BLaER1 treated with 17β-estradiol and CSF1 and Interleukin-3, amounts not matched to agents 10 nM and 100 nM (cell line): ENCODE data around the gene NUP98.

Source experiments
- H3K27ac ChIP-seq, 11 experiments: shearing (Covaris generic); formaldehyde crosslinking; 2 replicates each; pipeline ENCODE4 v1.8.1; 2022
- H3K27me3 ChIP-seq, 11 experiments: shearing (Covaris generic); formaldehyde crosslinking; 2 replicates each; pipeline ENCODE4 v1.8.1; 2022
- H3K36me3 ChIP-seq, 11 experiments: shearing (Covaris generic); formaldehyde crosslinking; 2 replicates each; pipeline ENCODE4 v1.8.1; 2022
- H3K4me1 ChIP-seq, 10 experiments: shearing (Covaris generic); formaldehyde crosslinking; 2 replicates each; pipeline ENCODE4 v1.8.1; 2022
- H3K4me2 ChIP-seq, 11 experiments: shearing (Covaris generic); formaldehyde crosslinking; 2 replicates each; pipeline ENCODE4 v1.8.1; 2022
- H3K4me3 ChIP-seq, 10 experiments: shearing (Covaris generic); formaldehyde crosslinking; 2 replicates each; pipeline ENCODE4 v1.8.1; 2022
- H3K9ac ChIP-seq, 11 experiments: shearing (Covaris generic); formaldehyde crosslinking; 2 replicates each; pipeline ENCODE4 v1.8.1; 2022
- H3K9me3 ChIP-seq, 11 experiments: shearing (Covaris generic); formaldehyde crosslinking; replicated peaks in 1 of 11; 2 replicates each; pipeline ENCODE4 v1.8.1; 2022
- H4K20me1 ChIP-seq, 11 experiments: shearing (Covaris generic); formaldehyde crosslinking; 2 replicates each; pipeline ENCODE4 v1.8.1; 2022
- Cebpa-rat ChIP-seq, 11 experiments: shearing (Covaris generic); IDR thresholded peaks; 2 replicates each; pipeline ENCODE4 v1.8.1; 2022

The NUP98 gene

DNA sequence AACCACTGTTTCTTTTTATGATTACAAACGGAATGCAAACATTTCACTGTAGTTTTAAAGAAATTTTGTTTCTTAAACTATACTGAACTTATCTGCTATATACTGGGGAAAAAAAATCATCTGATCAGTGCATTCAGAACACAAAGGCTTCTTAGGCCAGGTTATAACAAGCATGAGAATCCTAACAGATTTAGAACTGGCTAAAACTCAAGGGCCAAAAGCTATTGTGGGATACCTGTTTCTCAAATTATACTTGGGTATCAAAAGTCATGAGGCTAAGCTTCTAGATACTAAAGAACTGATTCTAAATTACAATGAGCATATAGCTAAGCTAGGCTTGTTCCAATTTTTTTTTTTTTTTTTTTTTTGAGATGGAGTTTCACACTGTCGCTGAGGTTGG, 96.4 kb downstream of the NUP98 start:
- Histone ChIP-seq H3K27ac (no peak overlapping the region), H3K4me3 (no peak overlapping the region), H4K20me1 (peaks cover 0 to 22% (median 11%) of the 10 kb centered on the region in 11 experiments; a peak in 14 of 22 replicates), H3K9me3 (no peaks in the 10 kb centered on the region), H3K9ac (no peak overlapping the region), H3K27me3 (no peaks in the 10 kb centered on the region), H3K4me1 (no peaks in the 10 kb centered on the region), H3K36me3 (peaks cover 97 to 100% (median 100%) of the 10 kb centered on the region in 11 experiments), H3K4me2 (no peak overlapping the region)
- no peak for TF ChIP-seq Cebpa-rat (IDR thresholded peaks at IDR 0.05)

DNA sequence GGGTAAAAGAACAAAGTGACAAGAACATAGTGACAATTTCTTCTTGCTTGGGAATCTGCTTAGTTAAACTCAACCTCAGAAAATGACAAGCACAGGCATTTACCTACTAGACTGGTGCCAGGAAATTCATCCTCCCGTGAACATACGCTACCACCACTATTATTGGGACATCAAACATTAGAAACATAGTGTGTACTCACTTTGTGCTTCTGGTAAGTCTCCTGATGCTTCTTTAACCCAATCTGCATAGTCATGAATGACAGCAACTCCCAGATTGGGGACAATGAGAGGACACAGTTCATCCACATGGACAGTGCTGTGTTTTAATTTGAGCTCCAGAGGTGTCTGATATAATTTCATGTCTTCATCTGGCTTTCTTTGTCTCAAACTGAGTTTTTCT, 96.9 kb downstream of the NUP98 start:
- no peak overlapping the region for H3K4me2 ChIP-seq
- no peaks in the 10 kb centered on the region for H3K27me3 ChIP-seq
- TF ChIP-seq Cebpa-rat (IDR thresholded peaks at IDR 0.05), result no peak
- peaks cover 0 to 24% (median 11%) of the 10 kb centered on the region in 11 experiments; a peak in 14 of 22 replicates for H4K20me1 ChIP-seq
- peaks cover 97 to 100% (median 100%) of the 10 kb centered on the region in 11 experiments for H3K36me3 ChIP-seq
- no peaks in the 10 kb centered on the region for H3K9me3 ChIP-seq
- H3K27ac ChIP-seq, result no peak overlapping the region
- H3K4me1 ChIP-seq, result no peaks in the 10 kb centered on the region
- H3K4me3 ChIP-seq, result no peak overlapping the region
- H3K9ac ChIP-seq, result no peak overlapping the region

DNA sequence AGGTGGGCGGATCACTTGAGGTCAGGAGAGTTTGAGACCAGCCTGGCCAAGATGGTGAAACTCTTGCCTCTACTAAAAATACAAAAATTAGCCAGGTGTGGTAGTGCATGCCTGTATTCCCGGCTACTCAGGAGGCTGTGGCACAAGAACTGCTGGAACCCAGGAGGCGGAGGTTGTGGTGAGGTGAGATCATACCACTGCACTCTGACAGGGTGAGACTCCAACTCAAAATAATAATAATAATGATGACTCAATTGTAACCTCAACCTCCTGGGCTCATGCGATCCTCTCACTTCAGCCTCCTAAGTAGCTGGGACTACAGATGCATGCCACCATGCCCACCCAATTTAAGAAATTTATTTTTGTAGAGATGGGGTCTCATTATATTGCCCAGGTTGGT, 110.6 kb downstream of the NUP98 start:
- Histone ChIP-seq H3K4me2 (no peak overlapping the region), H3K36me3 (peaks cover 98 to 100% (median 99%) of the 10 kb centered on the region in 11 experiments), H3K27me3 (no peaks in the 10 kb centered on the region), H3K4me1 (no peaks in the 10 kb centered on the region), H3K4me3 (no peak overlapping the region), H3K27ac (no peak overlapping the region), H4K20me1 (peaks cover 0 to 19% (median 11%) of the 10 kb centered on the region in 11 experiments; a peak in 14 of 22 replicates), H3K9me3 (no peaks in the 10 kb centered on the region), H3K9ac (no peak overlapping the region)
- TF ChIP-seq Cebpa-rat (IDR thresholded peaks at IDR 0.05), result no peak

DNA sequence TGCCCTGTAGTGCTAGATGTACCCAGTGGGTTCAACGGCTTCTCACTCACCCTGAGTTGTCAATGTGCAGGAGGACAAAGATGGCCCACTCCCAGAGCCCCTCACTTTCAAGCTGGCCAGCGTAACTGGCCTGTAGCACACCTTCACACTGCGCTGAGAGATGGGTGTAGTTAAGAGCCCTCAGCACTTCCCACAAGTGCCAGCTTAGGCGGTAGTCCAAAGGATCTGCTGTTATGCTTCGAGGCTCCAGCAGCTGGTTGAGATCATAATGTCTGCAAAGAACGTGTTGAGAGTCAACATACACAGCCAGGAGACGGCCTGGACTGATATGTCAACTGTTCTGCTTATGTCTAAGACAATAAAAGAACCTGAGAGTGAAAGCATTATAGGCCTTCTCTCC, 111.4 kb downstream of the NUP98 start:
- TF ChIP-seq Cebpa-rat (IDR thresholded peaks at IDR 0.05), result no peak

DNA sequence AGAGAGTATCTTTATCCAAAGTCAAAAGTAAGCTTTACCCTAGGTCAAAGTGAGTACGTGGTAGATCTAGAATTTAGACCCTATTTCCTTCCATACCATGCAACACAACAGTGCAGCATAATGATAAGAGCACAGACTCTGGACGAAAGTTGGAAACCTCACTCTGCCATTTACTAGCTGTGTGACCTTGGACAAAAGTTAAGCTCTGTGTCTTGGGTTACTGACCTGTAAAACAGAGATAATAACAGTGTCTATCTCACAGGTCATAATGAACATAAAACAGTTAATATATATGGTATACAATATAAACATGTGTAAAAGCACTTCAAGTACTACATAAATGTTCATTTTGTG, 112.6 kb downstream of the NUP98 start:
- Histone ChIP-seq H3K9ac (no peak overlapping the region), H3K36me3 (peaks cover 98 to 100% (median 99%) of the 10 kb centered on the region in 11 experiments), H3K9me3 (no peaks in the 10 kb centered on the region), H3K27ac (no peak overlapping the region), H3K4me2 (no peak overlapping the region), H3K27me3 (no peaks in the 10 kb centered on the region), H4K20me1 (peaks cover 0 to 21% (median 11%) of the 10 kb centered on the region in 11 experiments; a peak in 13 of 22 replicates), H3K4me1 (no peaks in the 10 kb centered on the region), H3K4me3 (no peak overlapping the region)
- no peak for TF ChIP-seq Cebpa-rat (IDR thresholded peaks at IDR 0.05)

More for the DNA sequence above, 111.4 kb downstream of the NUP98 start:
- no peaks in the 10 kb centered on the region for H3K9me3 ChIP-seq
- no peaks in the 10 kb centered on the region for H3K27me3 ChIP-seq
- no peak overlapping the region for H3K4me2 ChIP-seq
- no peak overlapping the region for H3K9ac ChIP-seq
- peaks cover 0 to 19% (median 9%) of the 10 kb centered on the region in 11 experiments; a peak in 13 of 22 replicates for H4K20me1 ChIP-seq
- H3K4me3 ChIP-seq, result no peak overlapping the region
- H3K27ac ChIP-seq, result no peak overlapping the region
- no peaks in the 10 kb centered on the region for H3K4me1 ChIP-seq
- peaks cover 98 to 100% (median 99%) of the 10 kb centered on the region in 11 experiments for H3K36me3 ChIP-seq

DNA sequence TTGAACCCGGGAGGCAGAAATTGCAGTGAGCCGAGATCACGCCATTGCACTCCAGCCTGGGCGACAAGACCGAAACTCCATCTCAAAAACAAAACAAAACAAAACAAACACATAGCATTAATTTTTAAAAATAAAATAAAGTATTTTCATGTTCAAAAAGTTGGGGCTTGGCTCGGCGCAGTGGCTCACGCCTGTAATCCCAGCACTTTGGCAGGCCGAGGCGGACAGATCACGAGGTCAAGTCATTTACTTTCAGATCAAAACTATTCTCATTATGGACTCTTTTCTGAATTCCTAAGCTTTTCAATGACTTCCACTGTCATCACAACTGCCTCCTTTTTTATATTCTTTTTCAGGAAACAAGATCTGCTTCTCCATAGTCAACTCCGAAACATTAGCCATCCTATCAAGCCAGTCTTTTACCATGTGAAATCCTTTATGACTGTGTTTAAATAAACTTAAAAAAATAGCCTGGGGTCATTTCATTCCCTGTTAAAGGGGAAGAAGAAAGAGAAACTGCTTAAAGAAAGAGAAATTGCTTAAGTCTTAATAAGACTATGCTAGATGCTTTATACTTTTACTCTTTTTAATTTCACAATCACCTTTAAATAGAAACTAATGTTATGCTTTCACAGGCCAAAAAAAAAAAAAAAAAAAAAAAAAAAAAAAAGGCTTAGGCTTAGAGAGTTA, 113.1 kb downstream of the NUP98 start:
- no peaks in the 10 kb centered on the region for H3K27me3 ChIP-seq
- peaks cover 98 to 100% (median 99%) of the 10 kb centered on the region in 11 experiments for H3K36me3 ChIP-seq

DNA sequence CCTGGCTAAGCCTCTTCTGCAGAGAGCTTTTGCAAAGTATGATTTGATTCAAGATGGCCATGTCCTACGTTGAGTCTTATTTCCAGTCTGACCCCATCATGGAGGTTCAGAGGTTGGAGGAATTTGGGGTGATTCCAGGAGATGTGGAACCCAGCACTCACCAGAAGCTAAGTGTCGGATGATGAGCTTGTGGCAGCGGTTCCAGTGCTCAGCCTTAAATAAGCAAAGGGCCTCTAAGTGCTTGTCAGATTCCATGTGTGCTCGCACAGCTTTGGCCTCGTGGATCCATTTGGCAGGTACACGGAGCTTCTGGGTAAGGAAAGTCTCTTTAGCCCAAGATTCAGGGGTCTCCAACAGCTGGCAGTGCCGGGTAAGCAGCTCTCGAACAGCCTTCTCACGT, 114.3 kb downstream of the NUP98 start:
- Histone ChIP-seq H3K9ac (no peak overlapping the region), H3K27me3 (no peaks in the 10 kb centered on the region), H3K36me3 (peaks cover 100% of the 10 kb centered on the region in 11 experiments), H3K4me2 (no peak overlapping the region), H3K4me1 (no peaks in the 10 kb centered on the region), H3K4me3 (no peak overlapping the region), H3K9me3 (no peaks in the 10 kb centered on the region), H3K27ac (no peak overlapping the region), H4K20me1 (peaks cover 0 to 26% (median 11%) of the 10 kb centered on the region in 11 experiments; a peak in 13 of 22 replicates)
- no peak for TF ChIP-seq Cebpa-rat (IDR thresholded peaks at IDR 0.05)

More for the DNA sequence above, 113.1 kb downstream of the NUP98 start:
- TF ChIP-seq Cebpa-rat (IDR thresholded peaks at IDR 0.05), result no peak
- Histone ChIP-seq H3K4me1 (no peaks in the 10 kb centered on the region), H3K4me3 (no peak overlapping the region), H3K27ac (no peak overlapping the region), H4K20me1 (peaks cover 0 to 21% (median 11%) of the 10 kb centered on the region in 11 experiments; a peak in 13 of 22 replicates), H3K9me3 (no peaks in the 10 kb centered on the region), H3K4me2 (no peak overlapping the region), H3K9ac (no peak overlapping the region)

DNA sequence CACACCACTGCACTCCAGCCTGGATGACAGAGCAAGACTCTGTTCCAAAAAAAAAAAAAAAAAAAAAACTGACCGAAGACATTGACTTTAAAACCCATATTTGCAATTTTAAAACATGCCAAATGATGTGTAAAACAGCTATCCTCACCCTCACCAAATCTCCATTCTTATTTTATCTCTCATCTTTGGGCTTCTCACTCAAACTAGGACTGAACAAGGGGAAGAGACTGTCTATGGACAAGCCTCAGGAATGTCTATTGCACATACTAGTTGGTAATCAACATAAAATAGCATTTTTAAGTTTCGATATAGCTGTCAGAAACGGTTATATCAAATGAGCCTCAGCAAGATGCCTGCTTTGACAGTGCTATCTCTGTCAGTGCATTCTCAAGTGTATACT, 118.3 kb downstream of the NUP98 start:
- H3K4me2 ChIP-seq, result no peak overlapping the region

DNA sequence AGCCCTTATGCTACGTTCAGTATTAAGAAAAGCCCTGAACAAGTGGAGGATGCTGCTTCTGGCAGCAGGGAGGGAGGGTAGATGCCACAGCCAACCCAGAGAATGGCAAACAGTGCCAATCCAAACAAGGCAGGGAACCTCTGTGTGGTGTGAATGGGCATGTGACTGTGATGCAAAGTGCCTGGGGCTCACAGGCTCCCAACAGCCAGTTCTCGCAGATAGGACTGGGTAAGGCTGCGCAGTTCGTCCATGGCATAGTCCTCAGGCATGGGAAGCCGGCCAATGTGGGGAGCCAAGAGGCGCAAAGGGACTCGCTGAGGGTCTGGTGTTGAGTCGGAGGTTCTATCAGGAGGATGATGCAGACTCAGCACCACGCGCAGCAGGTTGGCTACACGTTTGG, 121.4 kb downstream of the NUP98 start:
- no peak overlapping the region for H3K9ac ChIP-seq
- TF ChIP-seq Cebpa-rat (IDR thresholded peaks at IDR 0.05), result no peak
- H3K27ac ChIP-seq, result no peak overlapping the region
- H3K9me3 ChIP-seq, result no peaks in the 10 kb centered on the region
- no peak overlapping the region for H3K4me2 ChIP-seq
- peaks cover 99 to 100% (median 100%) of the 10 kb centered on the region in 11 experiments for H3K36me3 ChIP-seq
- H3K4me1 ChIP-seq, result no peaks in the 10 kb centered on the region
- H4K20me1 ChIP-seq, result peaks cover 0 to 78% (median 14%) of the 10 kb centered on the region in 11 experiments; a peak in 13 of 22 replicates
- H3K4me3 ChIP-seq, result no peak overlapping the region
- H3K27me3 ChIP-seq, result no peaks in the 10 kb centered on the region

More for the DNA sequence above, 118.3 kb downstream of the NUP98 start:
- Histone ChIP-seq H3K36me3 (peaks cover 100% of the 10 kb centered on the region in 11 experiments), H4K20me1 (peaks cover 0 to 53% (median 7%) of the 10 kb centered on the region in 11 experiments; a peak in 11 of 22 replicates), H3K4me3 (no peak overlapping the region), H3K4me1 (no peaks in the 10 kb centered on the region), H3K27me3 (no peaks in the 10 kb centered on the region), H3K27ac (no peak overlapping the region), H3K9me3 (no peaks in the 10 kb centered on the region), H3K9ac (no peak overlapping the region)
- TF ChIP-seq Cebpa-rat (IDR thresholded peaks at IDR 0.05), result no peak

DNA sequence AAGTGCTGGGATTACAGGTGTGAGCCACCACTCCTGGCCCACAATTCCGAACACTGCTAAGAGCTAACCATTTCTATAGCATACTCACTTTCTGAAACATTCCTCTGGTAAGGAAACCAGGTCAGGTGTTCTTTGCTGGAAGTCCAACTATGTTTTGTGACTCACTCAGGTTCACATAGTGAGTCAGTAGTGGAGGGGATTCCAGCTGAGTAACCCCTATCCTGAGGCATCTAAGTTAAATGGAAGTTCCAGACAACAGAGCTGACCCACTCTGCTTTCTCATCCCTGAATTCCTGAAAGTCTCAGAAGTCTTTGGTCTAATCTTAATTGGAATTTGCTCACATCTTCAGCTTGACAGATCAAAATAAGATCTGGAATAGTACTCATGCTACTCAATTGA, 123.2 kb downstream of the NUP98 start:
- Histone ChIP-seq H3K4me1 (no peaks in the 10 kb centered on the region), H3K9ac (no peak overlapping the region), H3K4me2 (no peak overlapping the region), H3K27ac (no peak overlapping the region), H3K27me3 (no peaks in the 10 kb centered on the region), H3K9me3 (no peaks in the 10 kb centered on the region), H3K4me3 (no peak overlapping the region), H3K36me3 (peaks cover 94 to 100% (median 100%) of the 10 kb centered on the region in 11 experiments), H4K20me1 (peaks cover 0 to 84% (median 18%) of the 10 kb centered on the region in 11 experiments; a peak in 14 of 22 replicates)
- TF ChIP-seq Cebpa-rat (IDR thresholded peaks at IDR 0.05), result no peak
